ENCODE measurements around the gene MRPL40.

DNA sequence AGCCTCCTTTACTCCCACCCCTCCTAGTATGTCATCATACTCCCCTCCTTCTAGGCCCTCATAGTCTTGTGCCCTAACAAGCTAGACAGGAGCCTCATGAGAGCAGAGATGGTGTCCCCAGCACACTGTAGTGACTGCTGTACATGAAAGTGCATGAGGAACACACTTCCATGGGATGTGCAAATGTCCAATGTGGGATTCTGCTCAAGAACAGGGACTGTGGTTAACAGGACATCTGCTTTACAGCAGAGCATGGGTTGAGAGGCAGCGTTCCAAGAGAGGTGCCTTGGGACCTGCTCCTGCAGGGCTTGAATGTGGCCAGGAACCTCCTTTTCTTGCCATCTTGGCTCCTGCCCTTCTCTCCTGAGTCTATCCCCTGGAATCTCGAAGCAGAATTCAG, 46.1 kb upstream of the MRPL40 start:
- TF ChIP-seq EZH2 (IDR thresholded peaks at IDR 0.05; ENCODE audit: borderline replicate concordance, low read depth, low read length, severe bottlenecking) = no peak
- TF ChIP-seq POLR2A (IDR thresholded peaks at IDR 0.05; ENCODE audit: low read depth, low read length) = no peak
- TF ChIP-seq, protein P1, sequence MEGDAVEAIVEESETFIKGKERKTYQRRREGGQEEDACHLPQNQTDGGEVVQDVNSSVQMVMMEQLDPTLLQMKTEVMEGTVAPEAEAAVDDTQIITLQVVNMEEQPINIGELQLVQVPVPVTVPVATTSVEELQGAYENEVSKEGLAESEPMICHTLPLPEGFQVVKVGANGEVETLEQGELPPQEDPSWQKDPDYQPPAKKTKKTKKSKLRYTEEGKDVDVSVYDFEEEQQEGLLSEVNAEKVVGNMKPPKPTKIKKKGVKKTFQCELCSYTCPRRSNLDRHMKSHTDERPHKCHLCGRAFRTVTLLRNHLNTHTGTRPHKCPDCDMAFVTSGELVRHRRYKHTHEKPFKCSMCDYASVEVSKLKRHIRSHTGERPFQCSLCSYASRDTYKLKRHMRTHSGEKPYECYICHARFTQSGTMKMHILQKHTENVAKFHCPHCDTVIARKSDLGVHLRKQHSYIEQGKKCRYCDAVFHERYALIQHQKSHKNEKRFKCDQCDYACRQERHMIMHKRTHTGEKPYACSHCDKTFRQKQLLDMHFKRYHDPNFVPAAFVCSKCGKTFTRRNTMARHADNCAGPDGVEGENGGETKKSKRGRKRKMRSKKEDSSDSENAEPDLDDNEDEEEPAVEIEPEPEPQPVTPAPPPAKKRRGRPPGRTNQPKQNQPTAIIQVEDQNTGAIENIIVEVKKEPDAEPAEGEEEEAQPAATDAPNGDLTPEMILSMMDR (IDR thresholded peaks at IDR 0.05; ENCODE audit: extremely low read depth in 1 of 2, insufficient read depth in 1 of 2, low read depth in 1 of 2, low read length in 2 of 2) = no peak
- TF ChIP-seq POLR2AphosphoS5 (IDR thresholded peaks at IDR 0.05; ENCODE audit: insufficient read depth, low read depth, low read length) = no peak
- TF ChIP-seq JUN (IDR thresholded peaks at IDR 0.05; ENCODE audit: borderline replicate concordance, insufficient read depth, insufficient read length, low read depth) = no peak

All from endothelial cell of umbilical vein (primary cell).